Activated T-helper 17 cell treated with anti-CD3 and anti-CD28 coated beads, Interleukin-2, amount 50 U/mL, for 72 hours (primary cell): Measurements from ENCODE around the gene NTMT1. TPM values are rescaled to one million over a fixed set of nuclear protein-coding genes. Genes with fewer than 3 reads are reported as not detected.

Experiments
- ATAC-seq: fragments of 150-1000 bp; cut with Tn5 transposase; replicated peaks from 2 replicates; pipeline ENCODE4 v1.10.0; 2021; ENCODE audit warnings: mild to moderate bottlenecking, moderate library complexity
- H3K27ac Mint-ChIP-seq: one replicate; pipeline ENCODE4 v1.8.0; 2022; ENCODE audit warnings: mixed read lengths
- H3K27me3 Mint-ChIP-seq: one replicate; pipeline ENCODE4 v1.8.0; 2022; ENCODE audit warnings: mixed read lengths
- H3K36me3 Mint-ChIP-seq: one replicate; pipeline ENCODE4 v1.8.0; 2022; ENCODE audit warnings: low read depth, mild to moderate bottlenecking, mixed read lengths
- H3K4me1 Mint-ChIP-seq: one replicate; pipeline ENCODE4 v1.8.0; 2022; ENCODE audit warnings: mixed read lengths
- H3K4me3 Mint-ChIP-seq: one replicate; pipeline ENCODE4 v1.8.0; 2022; ENCODE audit warnings: mild to moderate bottlenecking, mixed read lengths
- H3K9me3 Mint-ChIP-seq: one replicate; pipeline ENCODE4 v1.8.0; 2022; ENCODE audit warnings: mixed read lengths
- total RNA-seq, 2 donors: library from RNA; stranded (reverse); gene quantifications; one replicate each; pipeline ENCODE4 v1.2.3, GENCODE V29; 2022

NTMT1 gene
- total RNA-seq, 2 donors from 2014 or later: 27.2 to 61.1 TPM

DNA sequence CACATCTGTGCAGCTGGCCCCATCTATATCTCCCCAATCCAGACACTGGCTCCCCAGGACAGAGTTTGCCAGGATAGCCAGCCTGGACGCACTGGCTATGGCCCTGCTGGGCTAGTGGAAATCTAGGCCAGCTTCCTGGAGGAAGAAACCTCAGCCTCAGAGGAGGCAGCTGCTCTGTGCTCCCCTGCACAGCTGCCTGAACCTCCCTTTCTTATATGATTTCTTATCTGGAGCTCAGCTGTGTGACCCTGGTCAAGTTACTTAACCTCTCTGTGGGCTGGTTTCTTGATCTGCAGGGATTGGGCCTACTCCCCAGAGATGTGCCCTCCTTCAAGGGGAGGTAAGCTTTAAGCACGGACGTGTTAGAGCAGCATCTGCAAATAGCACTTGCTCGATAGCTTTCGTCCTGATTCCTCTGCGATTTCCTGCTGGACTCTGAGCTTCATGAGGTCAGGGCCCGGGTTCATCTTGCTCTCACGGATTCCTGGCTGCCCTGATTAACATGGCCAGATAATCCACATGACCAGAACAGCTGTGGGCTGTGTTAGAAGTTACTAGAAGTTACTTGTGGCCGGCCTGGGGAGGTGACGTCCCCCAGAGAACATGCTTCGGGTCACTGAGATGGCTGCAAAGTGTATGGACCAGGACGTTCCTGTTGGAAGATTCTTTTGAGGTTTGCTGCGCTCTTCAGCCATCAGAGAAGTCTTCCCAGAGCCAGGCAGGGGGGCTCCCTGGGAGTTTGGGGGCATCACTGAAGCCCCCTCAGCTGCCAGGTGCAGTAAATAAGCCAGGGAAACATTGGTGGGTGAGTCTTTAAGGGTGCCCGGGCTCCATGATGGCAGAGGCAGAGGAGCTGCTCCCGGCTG lies 19.6 kb upstream of the NTMT1 start:
- Mint-ChIP-seq H3K4me3 (no peak overlapping the region), H3K9me3 (no peaks in the 10 kb centered on the region), H3K27me3 (no peaks in the 10 kb centered on the region), H3K27ac (peak overlapping the region; percentile 57), H3K4me1 (peaks cover 14% of the 10 kb centered on the region), H3K36me3 (no peaks in the 10 kb centered on the region)
- no peak for ATAC-seq

DNA sequence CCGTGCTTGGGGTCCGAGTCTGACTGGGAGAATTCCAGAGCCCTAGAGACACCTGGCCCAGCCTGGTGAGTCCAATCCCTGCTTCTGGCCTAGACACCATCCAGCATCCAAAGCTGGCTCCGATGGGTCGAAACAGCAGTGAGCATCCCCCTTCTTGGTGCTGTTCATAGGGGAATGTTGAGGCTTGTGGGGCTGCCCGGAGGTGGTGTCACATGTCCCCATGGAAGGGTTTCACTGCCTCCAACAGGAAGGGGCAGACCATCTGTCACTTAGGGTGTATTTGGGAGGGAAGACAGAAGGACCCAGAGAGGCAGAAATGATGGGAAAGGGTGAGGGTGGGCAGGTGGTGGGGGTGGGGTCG lies 19.0 kb upstream of the NTMT1 start:
- peak overlapping the region; percentile 57 for H3K27ac Mint-ChIP-seq
- no peaks in the 10 kb centered on the region for H3K9me3 Mint-ChIP-seq
- peaks cover 14% of the 10 kb centered on the region for H3K4me1 Mint-ChIP-seq
- no peak for ATAC-seq
- H3K36me3 Mint-ChIP-seq: no peaks in the 10 kb centered on the region
- H3K4me3 Mint-ChIP-seq: peak overlapping the region; percentile 16
- H3K27me3 Mint-ChIP-seq: no peaks in the 10 kb centered on the region

DNA sequence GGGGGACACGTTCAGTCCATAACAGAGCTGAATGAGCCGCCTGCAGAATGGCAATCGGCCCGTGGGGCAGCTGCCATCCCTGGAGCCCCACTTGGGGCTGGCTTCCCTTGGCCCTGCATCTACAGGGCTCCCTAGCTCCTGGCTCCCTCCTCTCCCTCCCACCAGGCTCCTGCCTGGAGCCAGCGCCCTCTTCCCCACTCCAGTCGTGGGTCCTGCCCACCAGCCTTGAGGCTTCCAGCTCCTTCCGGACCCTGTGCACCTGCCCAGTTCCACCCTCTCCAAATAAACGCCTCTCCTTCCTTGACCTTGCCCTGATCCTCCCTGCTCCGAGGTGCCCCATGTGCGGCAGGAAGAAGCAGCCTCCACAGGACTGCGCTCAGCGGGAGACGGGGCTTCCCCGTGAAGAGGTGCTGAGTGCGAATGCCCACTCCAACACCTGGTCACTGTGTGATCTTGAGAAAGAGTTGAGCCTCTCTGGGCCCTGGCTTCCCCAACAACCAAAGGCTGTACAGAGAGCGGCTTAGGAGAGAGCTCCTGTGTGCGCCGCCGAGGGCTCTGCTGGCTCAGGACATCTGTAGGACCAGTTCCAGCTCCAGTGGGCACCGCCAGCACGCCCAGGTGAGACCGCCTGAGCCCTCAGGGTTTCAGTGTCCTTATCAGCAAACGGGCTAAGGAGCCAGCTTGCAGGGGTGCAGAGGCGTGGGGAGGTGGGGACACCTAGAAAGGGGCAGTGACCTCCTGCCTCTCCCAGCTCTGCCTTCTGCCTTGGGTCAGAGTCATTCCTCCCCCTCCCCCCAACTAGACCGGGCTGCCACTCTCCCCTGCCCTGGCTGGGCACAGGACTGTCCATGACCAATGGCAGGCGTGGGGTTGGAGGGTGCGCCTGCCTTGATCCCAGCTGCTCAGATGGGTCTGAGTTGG lies 17.1 kb upstream of the NTMT1 start:
- Mint-ChIP-seq H3K36me3 (no peaks in the 10 kb centered on the region), H3K27me3 (no peaks in the 10 kb centered on the region), H3K27ac (no peak overlapping the region), H3K4me1 (peaks cover 14% of the 10 kb centered on the region), H3K4me3 (peak overlapping the region; percentile 81), H3K9me3 (no peaks in the 10 kb centered on the region)
- ATAC-seq: no peak

DNA sequence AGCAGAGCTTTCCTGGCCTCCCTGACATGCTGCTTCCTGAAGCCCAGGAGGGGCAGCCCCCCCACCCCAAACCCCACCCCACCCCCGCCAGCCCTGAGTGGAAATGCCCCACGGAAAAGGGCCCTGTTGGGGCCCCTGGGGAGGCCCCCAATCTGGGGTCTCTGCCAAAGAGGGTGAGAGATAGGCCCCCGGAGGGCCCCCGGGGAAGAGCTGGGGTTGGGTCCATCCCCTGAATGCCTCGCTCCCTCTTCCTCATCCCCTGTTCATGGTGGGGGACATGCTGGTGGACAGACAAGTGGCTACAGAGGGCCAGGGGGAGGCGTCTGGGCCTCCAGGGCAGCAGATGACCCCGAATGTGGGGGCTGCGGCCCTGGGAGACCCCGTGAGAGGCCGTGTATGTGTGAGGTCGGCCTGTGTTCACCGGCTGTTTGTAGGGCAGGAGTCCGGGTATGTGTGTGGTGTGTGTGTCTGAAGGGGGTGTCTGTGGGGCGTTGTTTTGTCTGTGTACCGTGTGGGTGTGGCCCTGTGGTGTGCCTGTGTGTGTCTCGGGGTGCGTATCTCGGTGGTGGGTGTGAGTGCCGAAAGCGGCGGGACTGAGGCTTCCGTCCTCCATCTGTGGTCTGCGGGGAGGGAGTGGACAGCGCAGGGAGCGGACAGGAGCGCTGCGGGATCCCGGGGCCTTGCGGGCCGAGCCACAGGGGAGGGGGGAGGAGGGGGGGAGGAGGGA lies 16.3 kb upstream of the NTMT1 start:
- Mint-ChIP-seq H3K4me3 (peak overlapping the region; percentile 81), H3K9me3 (no peaks in the 10 kb centered on the region), H3K27ac (peak overlapping the region; percentile 86), H3K4me1 (peaks cover 11% of the 10 kb centered on the region), H3K36me3 (no peaks in the 10 kb centered on the region), H3K27me3 (no peaks in the 10 kb centered on the region)
- ATAC-seq: peak; percentile 51

DNA sequence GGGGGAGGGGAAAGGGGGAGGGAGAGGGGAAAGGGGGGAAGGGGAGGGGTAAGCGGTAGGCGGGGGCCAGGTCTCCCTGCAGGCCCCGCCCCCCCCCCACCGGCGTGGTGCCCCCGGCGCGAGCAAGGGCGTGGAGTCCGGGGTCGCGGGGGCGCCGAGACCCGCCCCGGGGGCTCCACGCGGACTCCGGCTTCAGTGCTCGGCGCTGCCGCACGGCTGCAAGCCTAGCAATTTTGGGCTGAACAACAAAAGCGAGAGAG lies 15.8 kb upstream of the NTMT1 start:
- Mint-ChIP-seq H3K36me3 (no peaks in the 10 kb centered on the region), H3K27me3 (no peaks in the 10 kb centered on the region), H3K4me1 (peaks cover 9% of the 10 kb centered on the region), H3K4me3 (peak overlapping the region; percentile 81), H3K27ac (peak overlapping the region; percentile 86), H3K9me3 (no peaks in the 10 kb centered on the region)
- peak; percentile 11 for ATAC-seq

DNA sequence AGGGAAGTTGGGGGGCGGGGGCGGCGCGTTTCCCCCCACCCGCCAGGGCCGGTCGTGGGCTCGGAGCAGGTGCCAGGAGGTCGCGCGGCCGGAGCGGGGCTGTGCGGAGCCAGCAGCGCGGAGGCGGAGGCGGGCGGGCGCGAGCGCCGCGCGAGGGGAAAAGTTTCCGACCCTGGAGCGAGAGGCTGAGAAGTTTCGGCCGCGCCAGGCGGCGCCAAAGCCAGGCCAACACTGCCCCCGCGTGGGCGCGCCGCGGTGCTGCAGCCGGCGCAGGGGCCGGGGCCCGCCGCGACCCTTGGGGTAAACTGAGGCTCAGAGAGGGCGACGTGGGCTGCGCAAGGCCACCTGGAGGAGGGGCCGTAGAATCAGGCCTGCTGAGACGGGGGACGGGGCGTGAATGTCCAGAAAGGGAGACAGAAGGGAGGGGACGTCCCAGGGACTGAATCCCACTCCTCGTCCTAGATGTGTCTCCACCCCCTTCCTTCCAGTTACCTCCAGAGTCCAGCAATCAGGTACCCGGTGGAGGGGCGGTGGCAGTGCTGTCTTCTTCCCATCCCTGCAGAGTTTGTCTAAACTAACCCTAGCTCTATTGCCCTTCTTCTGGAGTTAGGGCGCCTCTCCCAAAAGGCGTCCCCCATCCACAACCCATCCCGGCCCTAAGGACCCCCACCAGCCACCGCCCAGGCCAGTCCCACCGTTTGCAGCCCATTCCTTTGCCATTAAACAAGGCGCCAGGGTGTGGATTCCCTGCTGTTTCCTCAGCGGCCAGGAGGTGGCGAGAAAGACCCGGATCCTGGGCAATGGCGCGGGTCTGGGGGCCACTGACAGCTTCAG lies 15.3 kb upstream of the NTMT1 start:
- H3K9me3 Mint-ChIP-seq: no peaks in the 10 kb centered on the region
- H3K27ac Mint-ChIP-seq: peak overlapping the region; percentile 76
- peak; percentile 66 for ATAC-seq
- H3K4me3 Mint-ChIP-seq: peak overlapping the region; percentile 72
- H3K36me3 Mint-ChIP-seq: no peaks in the 10 kb centered on the region
- H3K4me1 Mint-ChIP-seq: peaks cover 9% of the 10 kb centered on the region
- no peaks in the 10 kb centered on the region for H3K27me3 Mint-ChIP-seq

DNA sequence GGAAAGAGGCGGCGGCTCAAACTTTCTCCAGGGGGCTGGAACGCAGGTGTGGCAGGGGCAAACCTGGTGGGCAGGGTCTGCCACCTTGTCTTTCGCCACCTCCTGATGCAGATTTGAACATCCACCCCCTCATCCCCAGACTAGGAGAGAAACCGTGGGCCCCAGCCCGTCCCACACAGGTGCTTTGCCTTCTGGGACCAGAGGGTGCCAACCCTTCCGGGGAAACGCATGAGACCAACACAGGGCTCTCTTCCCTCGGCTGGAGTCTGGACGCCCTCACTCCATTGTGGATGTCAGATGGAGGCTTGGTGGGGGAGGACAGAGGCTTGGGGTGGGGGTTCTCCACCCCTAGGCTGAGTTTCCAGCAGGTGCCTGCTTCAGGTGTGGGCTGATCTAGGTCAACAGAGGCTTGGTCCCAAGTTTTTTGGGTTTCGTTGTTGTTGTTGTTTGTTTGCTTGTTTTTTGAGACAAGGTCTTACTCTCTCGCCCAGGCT lies 14.6 kb upstream of the NTMT1 start:
- Mint-ChIP-seq H3K27ac (peak overlapping the region; percentile 76), H3K4me1 (peaks cover 9% of the 10 kb centered on the region), H3K4me3 (peak overlapping the region; percentile 72), H3K27me3 (no peaks in the 10 kb centered on the region), H3K9me3 (no peaks in the 10 kb centered on the region), H3K36me3 (no peaks in the 10 kb centered on the region)
- no peak for ATAC-seq

DNA sequence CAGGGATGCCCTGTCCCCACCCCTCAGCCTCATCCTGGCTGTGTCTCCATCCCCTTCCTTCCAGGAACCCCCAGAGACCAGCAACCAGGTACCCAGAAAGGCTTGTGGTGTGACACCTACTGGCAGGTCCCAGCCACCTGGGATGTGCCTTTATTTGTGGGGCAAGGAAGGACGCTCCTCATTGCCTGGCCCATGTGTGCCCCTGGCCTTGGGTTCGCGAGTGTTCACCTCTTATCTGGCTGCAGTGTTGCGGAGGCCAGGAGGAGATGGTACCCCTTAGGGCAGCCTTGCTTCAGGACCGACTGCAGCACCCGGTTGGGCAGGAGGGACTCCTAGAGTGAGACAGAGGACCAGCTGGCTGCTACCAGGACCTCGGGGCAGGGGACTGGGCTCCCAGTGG lies 13.8 kb upstream of the NTMT1 start:
- H3K4me3 Mint-ChIP-seq: no peak overlapping the region
- H3K9me3 Mint-ChIP-seq: no peaks in the 10 kb centered on the region
- peaks cover 9% of the 10 kb centered on the region for H3K4me1 Mint-ChIP-seq
- no peak overlapping the region for H3K27ac Mint-ChIP-seq
- ATAC-seq: no peak
- no peaks in the 10 kb centered on the region for H3K36me3 Mint-ChIP-seq
- H3K27me3 Mint-ChIP-seq: no peaks in the 10 kb centered on the region

DNA sequence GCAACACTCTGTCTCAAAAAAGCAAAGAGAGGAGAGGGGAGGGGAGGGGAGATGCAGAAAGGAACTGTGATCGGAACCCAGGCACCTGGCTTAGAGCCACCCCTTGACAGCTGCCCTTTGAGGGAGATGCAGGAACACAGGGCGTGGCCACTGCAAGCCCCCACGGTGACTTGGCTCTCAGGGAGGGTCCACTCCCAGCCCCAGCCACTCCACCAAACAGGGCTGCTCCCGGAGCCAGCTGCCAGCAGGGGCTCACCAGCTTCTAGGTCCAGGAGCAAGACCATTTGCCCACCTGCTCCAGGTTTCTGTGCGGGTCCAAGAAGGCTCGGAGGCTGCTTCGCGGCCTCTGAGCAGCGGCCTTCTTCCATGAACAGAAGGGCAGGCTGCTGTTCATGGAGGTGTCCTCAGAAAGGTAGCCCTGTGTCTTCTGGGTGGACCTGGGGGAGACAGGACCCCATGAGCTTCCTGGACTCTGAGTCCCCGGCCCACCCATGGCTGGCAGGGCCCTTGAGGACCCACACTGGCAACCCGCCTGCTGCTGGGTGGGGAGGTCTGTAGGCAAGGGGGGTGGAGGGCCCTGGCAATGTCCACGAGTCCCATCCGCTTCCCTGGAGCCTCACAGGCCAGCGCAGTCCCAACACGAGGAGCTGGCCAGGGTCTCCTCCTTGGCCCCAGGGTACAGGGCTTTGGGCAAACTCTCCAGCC lies 13.0 kb upstream of the NTMT1 start:
- Mint-ChIP-seq H3K27me3 (no peaks in the 10 kb centered on the region), H3K4me3 (no peak overlapping the region), H3K4me1 (peaks cover 5% of the 10 kb centered on the region), H3K9me3 (no peaks in the 10 kb centered on the region), H3K27ac (no peak overlapping the region), H3K36me3 (no peaks in the 10 kb centered on the region)
- no peak for ATAC-seq

DNA sequence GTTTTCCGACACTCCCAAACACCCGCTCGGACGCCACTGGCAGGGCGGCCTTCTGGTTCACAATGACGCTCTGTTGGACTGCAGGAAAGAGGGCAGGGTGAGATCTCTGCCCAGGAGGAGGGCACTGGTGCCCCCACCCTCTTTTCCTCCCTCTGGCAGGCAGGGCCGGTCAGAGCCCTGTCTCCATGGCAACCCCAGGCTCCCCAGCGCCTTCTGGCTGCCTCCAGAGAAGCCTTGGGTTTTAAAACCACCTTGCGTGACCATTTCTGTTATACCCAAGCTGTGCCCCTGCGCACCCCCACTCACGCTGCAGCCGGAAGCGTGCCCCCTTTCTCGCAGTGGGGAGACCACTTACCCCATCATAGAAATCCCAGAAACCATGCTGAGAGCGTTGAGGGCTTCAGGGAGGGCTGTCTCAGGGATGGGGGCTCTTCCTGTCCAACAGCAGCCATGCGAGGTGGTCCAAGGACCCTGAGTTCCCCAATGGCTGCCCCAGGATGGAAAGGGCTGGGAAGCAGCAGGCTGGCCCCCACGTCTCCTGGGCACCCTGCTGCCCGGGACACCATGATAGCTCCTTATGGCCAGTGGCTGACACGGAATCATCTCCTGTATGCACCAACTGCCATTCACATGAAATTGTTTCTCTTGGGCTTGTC lies 12.3 kb upstream of the NTMT1 start:
- H3K4me3 Mint-ChIP-seq: no peak overlapping the region
- no peak for ATAC-seq
- H3K4me1 Mint-ChIP-seq: peaks cover 9% of the 10 kb centered on the region
- H3K9me3 Mint-ChIP-seq: no peaks in the 10 kb centered on the region
- peaks cover 5% of the 10 kb centered on the region for H3K27me3 Mint-ChIP-seq
- H3K36me3 Mint-ChIP-seq: no peaks in the 10 kb centered on the region
- no peak overlapping the region for H3K27ac Mint-ChIP-seq

DNA sequence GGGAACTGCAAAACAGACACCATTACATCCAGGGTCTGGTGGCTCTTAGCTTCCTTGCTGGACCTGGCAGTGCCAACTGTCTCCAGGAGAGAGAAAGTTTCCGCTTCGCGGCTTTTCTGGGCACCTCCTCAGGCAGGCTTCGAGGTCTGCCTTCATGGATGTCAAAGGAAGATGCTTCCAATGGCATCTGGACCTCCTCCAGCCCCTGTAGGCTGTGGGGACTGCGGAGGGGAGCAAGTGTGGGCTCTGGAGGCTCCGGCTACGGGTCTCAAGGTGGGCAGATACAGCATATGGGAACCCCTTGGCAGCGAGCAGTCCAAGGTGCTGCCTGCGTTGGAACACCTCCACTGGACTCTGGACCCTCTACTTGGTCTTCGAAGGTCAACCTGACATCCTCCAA lies 11.0 kb upstream of the NTMT1 start:
- no peak overlapping the region for H3K4me3 Mint-ChIP-seq
- H3K36me3 Mint-ChIP-seq: no peaks in the 10 kb centered on the region
- no peaks in the 10 kb centered on the region for H3K9me3 Mint-ChIP-seq
- H3K4me1 Mint-ChIP-seq: peaks cover 5% of the 10 kb centered on the region
- H3K27ac Mint-ChIP-seq: no peak overlapping the region
- ATAC-seq: no peak
- H3K27me3 Mint-ChIP-seq: peaks cover 10% of the 10 kb centered on the region

DNA sequence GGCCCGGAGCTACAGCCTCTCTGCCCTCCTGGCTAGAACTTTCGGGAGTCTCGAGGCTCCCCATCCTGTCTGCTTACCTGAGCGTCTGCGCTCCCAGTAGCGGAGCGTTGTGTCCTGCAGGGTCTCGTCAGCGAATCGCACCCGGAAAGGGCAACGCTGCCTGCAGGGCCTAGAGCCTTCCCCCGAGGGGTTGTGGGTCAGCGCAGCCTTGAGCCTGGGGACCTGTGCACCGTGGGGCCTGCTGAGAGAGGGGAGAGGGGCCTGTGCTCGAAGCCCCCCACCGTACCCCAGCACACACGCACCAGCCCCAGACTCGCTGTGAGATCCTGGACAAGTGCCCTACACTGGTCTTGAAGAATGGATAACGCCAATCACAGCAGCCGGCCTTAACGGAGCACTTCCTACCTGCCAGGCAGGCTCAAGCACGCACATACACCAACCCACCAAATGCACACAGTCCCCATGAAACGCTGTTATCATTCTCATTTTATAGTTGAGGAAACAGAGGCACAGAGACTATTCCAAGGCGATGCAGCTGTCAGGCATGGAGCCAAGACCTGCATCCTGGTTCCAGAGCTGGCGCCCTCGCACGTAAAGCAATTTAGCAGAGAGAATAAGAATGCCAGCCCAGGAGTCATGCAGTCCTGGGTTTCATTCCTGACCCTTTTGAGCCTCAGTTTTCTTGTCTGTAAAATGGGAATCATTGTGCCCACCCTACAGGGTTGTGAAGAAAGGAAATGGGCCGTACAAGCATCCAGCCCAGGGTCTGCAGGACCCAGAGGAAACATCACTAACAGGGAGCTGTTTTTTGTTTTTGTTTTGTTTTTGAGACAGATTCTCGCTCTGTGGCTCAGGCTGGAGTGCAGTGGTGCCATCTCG lies 10.3 kb upstream of the NTMT1 start:
- Mint-ChIP-seq H3K27ac (no peak overlapping the region), H3K36me3 (no peaks in the 10 kb centered on the region), H3K27me3 (peaks cover 10% of the 10 kb centered on the region), H3K4me1 (peaks cover 4% of the 10 kb centered on the region), H3K9me3 (no peaks in the 10 kb centered on the region), H3K4me3 (no peak overlapping the region)
- ATAC-seq: no peak
